ENCODE results near the gene NCOA3. TPM values are rescaled to one million over a fixed set of nuclear protein-coding genes. Genes with fewer than 3 reads are reported as not detected.
"Not testable (repeated sequence)": the region's sequence is repeated elsewhere in the genome, so short reads cannot be mapped to it uniquely, and the experiment has no call there.

NCOA3 gene
- total RNA-seq, 2 experiments from 2014 or later = 66.2 to 73.7 TPM

GRCh38 chr20:47594157-47594556 lies 92.5 kb downstream of the NCOA3 start:
- intact Hi-C loops (cut with micrococcal nuclease) = no loop called here
- ChIA-PET POLR2A (no interaction called here), CTCF (interaction anchor here (0.6 to 1.1 kb wide), 2 partner anchors 16 to 27 kb away, joined by 3 read pairs; no protein-coding TSS in a partner anchor)
- peaks cover 44% of the 10 kb centered on the region for H3K36me3 Mint-ChIP-seq (ENCODE audit: low read depth)
- ATAC-seq (no peak), DNase-seq (no peak)
- H3K27me3 Mint-ChIP-seq = no peaks in the 10 kb centered on the region
- peaks cover 41% of the 10 kb centered on the region for H3K4me1 Mint-ChIP-seq (ENCODE audit: low read depth)
- no peak overlapping the region for H3K27ac Mint-ChIP-seq
- no peak for TF ChIP-seq CTCF (IDR thresholded peaks at IDR 0.05)
- H3K4me3 Mint-ChIP-seq = no peak overlapping the region
- H3K9me3 Mint-ChIP-seq = no peaks in the 10 kb centered on the region

GRCh38 chr20:47595138-47595537 lies 93.5 kb downstream of the NCOA3 start:
- Mint-ChIP-seq H3K36me3 (ENCODE audit: low read depth) (peaks cover 46% of the 10 kb centered on the region), H3K4me1 (ENCODE audit: low read depth) (peaks cover 43% of the 10 kb centered on the region)
- DNase-seq; intact Hi-C loops (cut with micrococcal nuclease); H3K27me3 Mint-ChIP-seq; ATAC-seq; H3K9me3 Mint-ChIP-seq; H3K27ac Mint-ChIP-seq; H3K4me3 Mint-ChIP-seq: not testable (repeated sequence)
- ChIA-PET CTCF (interaction anchor here (1.0 to 1.1 kb wide), 2 partner anchors 15 to 26 kb away, joined by 3 read pairs; no protein-coding TSS in a partner anchor), POLR2A (interaction anchor here (1.1 to 2.1 kb wide), 2 partner anchors 10 to 94 kb away, joined by 3 to 6 read pairs; no protein-coding TSS in a partner anchor)

GRCh38 chr20:47596003-47596571 lies 94.4 kb downstream of the NCOA3 start:
- TF ChIP-seq CTCF (IDR thresholded peaks at IDR 0.05) = no peak
- no peak for DNase-seq
- H3K4me1 Mint-ChIP-seq (ENCODE audit: low read depth) = peaks cover 43% of the 10 kb centered on the region
- intact Hi-C loops (cut with micrococcal nuclease) = no loop called here
- ChIA-PET CTCF (interaction anchor here (1.0 kb wide), 1 partner anchor 25 kb away, joined by 3 read pairs; no protein-coding TSS in a partner anchor), POLR2A (interaction anchor here (1.1 to 2.1 kb wide), 2 partner anchors 11 to 95 kb away, joined by 3 to 6 read pairs; no protein-coding TSS in a partner anchor)
- no peak overlapping the region for H3K4me3 Mint-ChIP-seq
- ATAC-seq = no peak
- H3K27ac Mint-ChIP-seq = no peak overlapping the region
- no peaks in the 10 kb centered on the region for H3K9me3 Mint-ChIP-seq
- H3K36me3 Mint-ChIP-seq (ENCODE audit: low read depth) = peaks cover 46% of the 10 kb centered on the region
- no peaks in the 10 kb centered on the region for H3K27me3 Mint-ChIP-seq

GRCh38 chr20:47597090-47597489 lies 95.4 kb downstream of the NCOA3 start:
- peak overlapping the region; percentile 72 for H3K27ac Mint-ChIP-seq
- CTCF ChIA-PET = no interaction called here

More at GRCh38 chr20:47597090-47597489, 95.4 kb downstream of the NCOA3 start:
- Mint-ChIP-seq H3K27me3 (no peaks in the 10 kb centered on the region), H3K4me3 (no peak overlapping the region), H3K4me1 (ENCODE audit: low read depth) (peaks cover 40% of the 10 kb centered on the region), H3K9me3 (no peaks in the 10 kb centered on the region), H3K36me3 (ENCODE audit: low read depth) (peaks cover 41% of the 10 kb centered on the region)
- ATAC-seq (no peak), DNase-seq (no peak)
- POLR2A ChIA-PET = no interaction called here
- no peak for TF ChIP-seq CTCF (IDR thresholded peaks at IDR 0.05)
- intact Hi-C loops (cut with micrococcal nuclease) = no loop called here

Measured in activated CD8-positive, alpha-beta T cell treated with anti-CD3 and anti-CD28 coated beads for 36 hours (primary cell).